T follicular helper cell (primary cell): ENCODE measurements around the gene ATRIP.
"Not testable (repeated sequence)": the region's sequence is repeated elsewhere in the genome, so short reads cannot be mapped to it uniquely, and the experiment has no call there.

ENCODE experiments used
- DNase-seq: peaks from one replicate; pipeline ENCODE4 v3.0.0-alpha.2; 2020; ENCODE audit warnings: low read depth

ATRIP gene

DNA sequence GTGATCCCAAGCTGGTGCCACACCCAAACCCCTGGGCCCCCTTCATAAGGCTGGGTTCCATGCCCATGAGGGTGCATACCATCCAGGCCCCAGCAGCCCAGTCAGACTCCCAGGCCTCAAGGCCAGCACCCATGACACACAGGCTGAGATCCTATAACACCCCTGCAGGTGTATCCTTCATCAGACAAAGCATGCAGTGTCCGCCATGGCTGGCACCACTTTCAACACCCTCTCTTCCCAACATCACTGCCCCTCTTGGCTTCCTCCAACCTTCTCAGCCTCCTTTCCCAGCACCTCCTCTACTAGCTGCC is 10.1 kb upstream of the ATRIP start:
- DNase-seq, result no peak

DNA sequence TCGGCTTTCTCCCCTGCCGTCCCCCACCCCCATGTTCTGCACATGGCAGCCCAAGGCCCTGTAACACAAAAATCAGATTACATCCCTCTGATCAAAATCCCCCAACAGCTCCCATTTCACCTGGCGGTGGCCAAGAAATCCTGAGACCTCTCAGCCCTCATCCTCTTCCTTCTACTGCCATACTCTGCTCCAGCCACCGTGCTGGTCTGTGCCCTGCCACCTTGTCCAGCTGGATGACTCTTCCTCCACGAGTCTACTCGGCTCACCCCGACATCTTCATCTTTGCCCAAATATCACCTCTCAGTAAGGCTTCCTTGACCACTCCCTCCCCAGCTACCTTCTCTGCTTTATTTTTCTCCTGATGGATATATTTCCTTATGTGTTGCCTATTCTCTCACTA is 9.7 kb upstream of the ATRIP start:
- no peak for DNase-seq

GRCh38 chr3:48437812-48438211 is 8.7 kb upstream of the ATRIP start:
- no peak for DNase-seq

DNA sequence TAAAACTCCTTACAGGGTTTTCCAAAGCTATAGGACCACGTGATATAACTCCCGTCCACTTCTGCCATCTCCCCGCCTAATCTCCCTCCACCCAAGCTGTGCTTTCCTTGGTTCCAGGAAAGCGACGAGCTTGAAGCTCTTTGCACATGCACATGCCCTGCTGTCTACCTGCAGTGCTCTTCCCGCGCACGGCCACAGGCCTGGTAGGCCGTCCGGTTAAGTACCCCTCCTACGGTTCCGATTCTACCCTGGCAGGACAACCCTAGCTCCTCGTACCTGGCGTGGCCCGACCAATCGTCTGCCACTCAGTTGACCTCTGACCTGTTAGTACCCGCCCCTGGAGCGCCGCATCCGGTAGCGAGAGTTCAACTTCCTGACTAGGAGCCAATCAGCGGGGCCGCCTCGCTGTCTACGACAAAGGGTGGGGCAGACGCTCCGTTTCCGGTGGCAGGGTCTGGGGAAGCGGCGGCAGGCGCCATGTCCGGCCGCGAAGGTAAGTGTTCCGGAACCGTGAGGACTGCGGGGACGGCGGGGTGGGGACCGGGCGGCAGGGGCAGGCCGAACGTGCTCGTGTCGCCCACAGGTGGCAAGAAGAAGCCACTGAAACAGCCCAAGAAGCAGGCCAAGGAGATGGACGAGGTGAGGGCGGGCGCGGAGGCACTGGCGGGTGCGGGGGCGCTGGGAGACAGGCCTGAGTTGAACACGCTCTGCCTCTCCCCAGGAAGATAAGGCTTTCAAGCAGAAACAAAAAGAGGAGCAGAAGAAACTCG is 6.5 kb upstream of the ATRIP start, which contains the start of the genes CCDC51 and TMA7:
CCDC51 (minus strand) TSS at position 300 of the 770 bp plus-strand sequence. CDS start 4,991 bp downstream, outside the sequence.
TMA7 (plus strand) TSS at position 438 of the 770 bp plus-strand sequence; CDS start at position 478, 40 bp downstream.
- peak; percentile 97 for DNase-seq

DNA sequence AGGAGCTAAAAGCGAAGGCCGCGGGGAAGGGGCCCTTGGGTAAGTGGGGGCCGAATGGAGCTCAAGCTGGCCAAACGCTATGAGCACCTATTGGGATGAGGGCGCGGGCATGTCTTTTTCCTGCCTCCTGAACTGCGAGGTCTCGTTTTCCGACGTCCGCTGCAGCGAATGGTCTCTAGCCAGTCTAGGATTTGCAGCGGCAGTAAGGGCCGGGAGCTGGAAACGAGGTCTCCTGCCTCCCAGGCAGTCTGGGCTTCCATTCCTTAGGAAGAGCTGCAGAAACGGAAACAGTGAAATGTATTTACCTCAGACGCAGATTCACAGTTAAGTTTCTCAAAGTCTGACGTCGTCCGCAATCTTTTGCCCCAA is 6.0 kb upstream of the ATRIP start:
- no peak for DNase-seq

- DNase-seq, result no peak
Measured at GRCh38 chr3:48441940-48442339, 4.6 kb upstream of the ATRIP start.

GRCh38 chr3:48445277-48445882 is 1.2 kb upstream of the ATRIP start:
- no peak for DNase-seq

DNA sequence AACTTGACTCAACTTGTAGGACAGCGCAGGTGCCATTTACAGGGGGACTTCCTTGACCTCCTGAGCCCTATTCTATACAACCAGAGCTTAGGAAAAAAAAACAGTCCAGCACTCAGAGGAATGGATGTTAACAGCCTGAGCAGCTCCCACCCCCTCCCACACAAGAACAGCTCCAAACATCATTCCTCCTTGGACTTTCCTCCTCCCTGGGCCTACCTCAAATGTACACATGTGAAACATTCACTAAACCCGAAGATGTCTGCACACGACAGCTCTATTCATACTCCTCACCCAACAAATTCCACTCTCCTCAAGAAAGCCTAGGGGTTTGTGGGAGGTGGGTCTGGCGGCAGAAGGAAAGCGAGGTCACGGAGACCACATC is 503 bp upstream of the ATRIP start:
- no peak for DNase-seq

DNA sequence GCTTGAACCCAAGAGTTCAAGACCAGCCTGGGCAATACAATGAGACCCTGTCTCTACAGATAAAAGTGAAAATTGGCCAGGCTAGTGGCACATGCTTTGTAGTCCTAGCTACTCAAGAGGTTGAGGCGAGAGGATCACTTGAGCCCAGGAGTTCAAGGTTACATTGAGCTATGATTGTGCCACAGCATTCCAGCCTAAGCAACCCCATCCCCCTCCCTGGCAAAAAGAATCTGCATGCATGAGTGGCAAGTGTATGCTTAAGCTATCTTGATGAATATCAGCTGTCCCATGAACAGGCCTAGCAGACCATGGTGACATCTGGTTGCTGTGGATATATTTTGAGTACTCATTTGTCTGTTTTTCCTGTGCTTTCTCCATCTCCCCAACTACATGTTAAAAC is 4.7 kb downstream of the ATRIP start:
- DNase-seq, result no peak

DNA sequence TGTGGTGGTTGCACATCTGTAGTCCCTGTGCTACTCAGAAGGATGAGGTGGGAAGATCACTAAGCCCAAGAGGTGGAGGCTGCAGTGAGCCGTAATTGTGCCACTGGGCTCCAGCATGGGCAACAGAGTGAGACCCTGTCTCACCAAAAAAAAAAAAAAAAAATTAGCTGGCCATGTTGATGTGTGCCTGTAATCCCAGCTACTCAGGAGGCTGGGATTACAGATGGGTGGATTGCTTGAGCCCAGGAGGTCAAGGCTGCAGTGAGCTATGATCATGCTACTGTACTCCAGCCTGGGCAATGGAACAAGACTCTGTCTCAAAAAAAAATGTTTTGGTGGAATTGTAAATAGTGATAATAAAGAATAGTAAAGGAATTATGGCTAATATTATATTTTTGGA is 9.9 kb downstream of the ATRIP start:
- DNase-seq, result no peak

GRCh38 chr3:48459331-48459730 is 12.8 kb downstream of the ATRIP start:
- no peak for DNase-seq

DNA sequence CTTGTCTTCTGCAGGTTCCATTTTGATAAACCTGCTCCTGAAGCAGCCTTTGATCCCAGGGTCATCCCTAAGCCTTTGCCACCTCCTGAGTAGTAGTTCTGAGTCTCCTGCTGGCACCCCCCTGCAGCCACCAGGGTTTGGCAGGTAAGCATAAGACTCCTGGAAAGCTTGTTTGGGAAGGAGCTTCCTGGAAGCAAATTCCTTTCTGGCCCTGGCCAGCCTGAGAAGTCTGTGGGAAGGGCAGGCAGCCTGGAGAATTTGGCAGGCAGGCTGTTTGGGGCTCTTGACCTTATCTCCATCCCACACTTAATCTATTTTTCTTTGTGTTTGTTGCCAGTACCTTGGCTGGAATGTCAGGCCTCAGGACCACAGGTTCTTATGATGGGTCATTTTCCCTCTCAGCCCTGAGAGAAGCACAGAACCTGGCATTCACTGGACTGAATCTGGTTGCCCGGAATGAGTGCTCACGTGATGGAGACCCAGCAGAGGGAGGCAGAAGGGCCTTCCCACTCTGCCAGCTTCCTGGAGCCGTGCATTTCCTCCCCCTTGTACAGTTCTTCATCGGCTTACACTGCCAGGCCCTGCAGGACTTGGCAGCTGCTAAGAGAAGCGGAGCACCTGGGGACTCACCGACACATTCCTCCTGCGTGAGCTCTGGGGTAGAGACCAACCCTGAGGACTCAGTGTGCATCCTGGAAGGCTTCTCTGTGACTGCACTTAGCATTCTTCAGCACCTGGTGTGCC is 13.4 kb downstream of the ATRIP start:
- DNase-seq, result no peak

GRCh38 chr3:48460517-48460902 is 14.0 kb downstream of the ATRIP start:
- DNase-seq, result no peak

DNA sequence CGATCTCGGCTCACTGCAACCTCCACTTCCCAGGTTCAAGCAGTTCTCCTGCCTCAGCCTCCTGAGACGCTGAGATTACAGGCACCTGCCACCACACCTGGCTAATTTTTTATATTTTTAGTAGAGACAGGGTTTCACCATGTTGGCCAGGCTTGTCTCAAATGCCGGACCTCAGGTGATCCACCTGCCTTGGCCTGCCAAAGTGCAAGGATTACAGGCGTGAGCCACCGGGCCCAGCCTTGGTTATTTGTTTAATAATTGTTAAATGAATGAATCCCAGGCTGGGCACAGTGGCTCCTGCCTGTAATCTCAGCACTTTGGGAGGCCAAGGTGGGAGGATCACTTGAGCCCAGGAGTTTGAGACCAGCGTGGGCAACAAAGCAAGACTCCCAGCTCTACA is 15.2 kb downstream of the ATRIP start:
- DNase-seq, result not testable (repeated sequence)

GRCh38 chr3:48463703-48464102 is 17.2 kb downstream of the ATRIP start:
- DNase-seq, result no peak

GRCh38 chr3:48464713-48465221 is 18.2 kb downstream of the ATRIP start:
- no peak for DNase-seq

DNA sequence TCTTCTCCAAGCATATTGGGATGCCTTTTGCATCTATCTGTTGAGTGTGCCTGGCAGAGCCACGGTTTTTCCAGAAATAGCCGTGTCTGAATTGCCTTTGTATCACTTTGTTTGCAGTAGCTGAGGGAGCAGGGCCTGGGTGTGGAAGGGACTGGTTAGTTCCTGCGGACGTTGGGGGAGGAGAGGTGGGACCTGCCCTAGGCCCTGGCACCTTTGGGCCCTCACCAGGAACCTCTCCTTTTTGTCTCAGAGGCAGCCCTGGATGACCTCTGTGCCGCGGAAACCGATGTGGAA is 18.6 kb downstream of the ATRIP start:
- no peak for DNase-seq

DNA sequence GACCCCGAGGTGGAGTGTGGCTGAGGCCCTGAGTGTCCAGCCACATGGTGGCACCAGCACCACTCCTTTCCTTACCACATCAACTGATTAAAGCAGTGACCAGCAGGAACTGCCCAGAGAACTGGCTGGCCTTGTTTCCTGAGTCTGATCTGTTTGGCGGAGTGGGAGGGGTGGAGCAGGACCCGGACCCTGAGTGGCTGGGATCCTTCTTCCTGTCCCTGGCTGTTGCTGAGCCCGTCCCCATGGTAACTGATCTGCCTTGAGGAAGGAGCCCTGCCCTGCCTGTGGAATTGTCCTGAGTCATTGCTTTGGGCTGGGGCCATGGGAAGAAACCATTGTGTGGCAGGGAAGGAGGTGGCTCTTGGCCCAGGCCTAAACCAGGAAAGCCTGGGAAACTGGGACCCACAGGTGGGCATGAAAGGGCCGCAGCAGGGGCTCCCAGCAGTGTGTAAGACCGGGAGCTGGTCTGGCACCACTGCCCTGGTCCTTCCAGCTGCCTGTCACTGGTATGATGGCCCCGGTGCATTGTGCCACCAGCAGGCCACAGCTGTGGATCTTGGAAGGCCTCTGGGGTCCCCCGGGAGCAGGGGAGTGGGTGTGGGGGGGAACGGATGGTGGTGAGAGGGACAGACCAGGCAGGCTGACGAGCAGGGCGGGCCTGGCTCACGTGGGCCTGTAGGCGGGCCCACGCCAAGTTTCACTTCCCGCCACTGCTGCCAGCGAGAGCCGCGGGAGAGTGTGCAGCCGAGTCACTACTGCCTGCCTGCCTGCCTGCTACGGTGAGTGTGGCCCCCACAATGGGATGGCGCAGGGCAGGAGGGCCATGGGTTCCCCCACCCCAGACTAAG is 19.2 kb downstream of the ATRIP start:
- DNase-seq, result peak; percentile 64

GRCh38 chr3:48466386-48467109 is 20.0 kb downstream of the ATRIP start:
- no peak for DNase-seq

DNA sequence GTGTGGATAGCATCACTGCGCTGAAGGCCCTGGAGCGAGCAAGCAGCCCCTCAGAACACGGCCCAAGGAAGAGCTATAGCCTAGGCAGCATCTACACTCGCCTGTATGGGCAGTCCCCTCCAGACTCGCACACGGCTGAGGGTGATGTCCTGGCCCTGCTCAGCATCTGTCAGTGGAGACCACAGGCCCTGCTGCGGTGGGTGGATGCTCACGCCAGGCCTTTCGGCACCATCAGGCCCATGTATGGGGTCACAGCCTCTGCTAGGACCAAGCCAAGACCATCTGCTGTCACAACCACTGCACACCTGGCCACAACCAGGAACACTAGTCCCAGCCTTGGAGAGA is 20.5 kb downstream of the ATRIP start:
- DNase-seq, result no peak

- no peak for DNase-seq
Measured at GRCh38 chr3:48467473-48468267, 21.1 kb downstream of the ATRIP start.
